Uterus (tissue), 4 donors: ENCODE results near the gene DST. TPM values are rescaled to one million over a fixed set of nuclear protein-coding genes. Genes with fewer than 3 reads are reported as not detected.

Experiments
- DNase-seq, 2 donors: peaks; one replicate each; pipeline ENCODE4 v3.0.0-alpha.2; 2019 to 2020
- H3K27ac ChIP-seq, 2 donors: fragments of 200-600 bp; sonication (generic); 1 replicate in 1 of 2; 2 replicates in 1 of 2; pipeline ENCODE4 v1.5.1; 2016 to 2018
- H3K27me3 ChIP-seq, 2 donors: fragments of 200-600 bp; sonication (generic); one replicate each; pipeline ENCODE4 v1.5.1; 2018 to 2019; ENCODE audit warnings: control low read depth in 1 of 2
- H3K36me3 ChIP-seq, 2 donors: fragments of 200-600 bp; sonication (generic); one replicate each; pipeline ENCODE4 v1.5.1; 2019; ENCODE audit warnings: control low read depth in 1 of 2
- H3K4me1 ChIP-seq, 2 donors: fragments of 200-600 bp; sonication (generic); one replicate each; pipeline ENCODE4 v1.5.1; 2018 to 2019; ENCODE audit warnings: control low read depth in 1 of 2
- H3K4me3 ChIP-seq, 2 donors: fragments of 200-600 bp; sonication (generic); 1 replicate in 1 of 2; 2 replicates in 1 of 2; pipeline ENCODE4 v1.5.1; 2018 to 2019; ENCODE audit warnings: mild to moderate bottlenecking in 1 of 2
- H3K9me3 ChIP-seq, 2 donors: fragments of 200-600 bp; sonication (generic); one replicate each; pipeline ENCODE4 v1.5.1; 2019; ENCODE audit warnings: control low read depth in 1 of 2
- POLR2A ChIP-seq, 2 donors: fragments of 450-650 bp; IDR thresholded peaks; one replicate each; pipeline ENCODE4 v1.6.1; 2016; ENCODE audit warnings: antibody characterized with exemption in 2 of 2, mild to moderate bottlenecking in 1 of 2, moderate library complexity in 1 of 2
- intact Hi-C: fragments of 100-400 bp; cut with DNase I; formaldehyde crosslinking; loops from one replicate; pipeline ENCODE4 v1.15.1; 2023; ENCODE audit warnings: low total_unique reads
- total RNA-seq, 4 donors: library from RNA; depleted of rRNA in 3 of 4; stranded (reverse); fragments of >200 nt in 3 of 4; gene quantifications; one replicate each; pipeline versions ENCODE4 v1.1.0 to v1.2.4, GENCODE V29; 2014 to 2023
- TF ChIP-seq, protein P1 (sequence below), 4 experiments: fragments of 200-600 bp in 2 of 4; fragments of 450-650 bp in 2 of 4; sonication (generic) in 2 of 4; IDR thresholded peaks; one replicate each; pipeline ENCODE4 v1.5.1; 2016 to 2019; ENCODE audit warnings: antibody characterized with exemption in 4 of 4, mild to moderate bottlenecking in 2 of 4, moderate library complexity in 1 of 4
- donor health status: DM: yes; HTN: yes; CAD: no.

Gene DST
- total RNA-seq, 4 donors from 2014 or later, result 307 to 809 (median 516) TPM

DNA sequence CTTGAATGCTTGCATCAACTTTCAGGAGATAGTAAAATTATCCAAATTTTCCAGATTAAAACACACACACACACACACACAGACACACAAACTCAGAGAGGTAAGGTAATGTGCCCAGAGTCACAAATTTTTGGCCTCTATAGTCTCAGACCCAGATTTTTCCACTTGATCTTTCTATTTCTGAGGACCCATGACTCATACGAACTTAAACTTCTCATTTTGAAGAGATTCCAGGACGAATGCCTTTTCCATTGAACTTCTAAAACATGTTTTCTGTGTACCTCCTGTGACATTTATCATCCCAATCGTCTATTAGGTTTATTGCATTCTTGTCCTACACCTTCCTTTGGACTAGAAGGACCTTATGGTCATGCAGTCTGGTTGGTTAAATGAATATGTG, 222.4 kb downstream of the DST start:
- Histone ChIP-seq H3K27me3 (no peaks in the 10 kb centered on the region), H3K4me1 (peaks cover 0 to 4% of the 10 kb centered on the region in 2 donors), H3K4me3 (no peak overlapping the region), H3K36me3 (no peaks in the 10 kb centered on the region), H3K9me3 (no peaks in the 10 kb centered on the region), H3K27ac (peak overlapping the region in 1 of 2 donors; percentile 7)
- intact Hi-C loops, result no loop called here
- no peak for DNase-seq
- TF ChIP-seq POLR2A (IDR thresholded peaks at IDR 0.05), result no peak

DNA sequence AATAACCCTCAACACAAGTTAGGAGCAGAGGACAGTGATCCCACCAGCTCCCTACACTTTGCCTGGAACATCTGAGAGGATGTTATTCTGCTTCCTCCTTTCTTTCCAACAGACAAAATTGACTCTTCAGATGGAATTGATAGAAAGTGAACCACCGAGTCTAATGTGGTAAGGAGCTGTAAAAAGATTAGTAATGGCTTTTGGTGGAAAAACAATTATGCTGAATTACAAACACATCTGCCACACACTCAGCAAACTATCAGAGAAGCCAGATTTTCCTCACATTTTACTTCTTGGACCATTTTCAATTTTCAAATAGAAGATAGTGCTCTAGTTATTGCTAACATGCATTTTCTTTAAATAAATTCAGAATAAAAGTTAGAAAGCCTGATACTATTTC, 223.5 kb downstream of the DST start:
- Histone ChIP-seq H3K4me1 (peaks cover 0 to 4% of the 10 kb centered on the region in 2 donors), H3K9me3 (no peaks in the 10 kb centered on the region), H3K36me3 (no peaks in the 10 kb centered on the region), H3K27ac (peak overlapping the region; percentile 30 to 50), H3K27me3 (no peaks in the 10 kb centered on the region), H3K4me3 (no peak overlapping the region)
- intact Hi-C loops, result no loop called here
- no peak for DNase-seq
- TF ChIP-seq, protein P1, sequence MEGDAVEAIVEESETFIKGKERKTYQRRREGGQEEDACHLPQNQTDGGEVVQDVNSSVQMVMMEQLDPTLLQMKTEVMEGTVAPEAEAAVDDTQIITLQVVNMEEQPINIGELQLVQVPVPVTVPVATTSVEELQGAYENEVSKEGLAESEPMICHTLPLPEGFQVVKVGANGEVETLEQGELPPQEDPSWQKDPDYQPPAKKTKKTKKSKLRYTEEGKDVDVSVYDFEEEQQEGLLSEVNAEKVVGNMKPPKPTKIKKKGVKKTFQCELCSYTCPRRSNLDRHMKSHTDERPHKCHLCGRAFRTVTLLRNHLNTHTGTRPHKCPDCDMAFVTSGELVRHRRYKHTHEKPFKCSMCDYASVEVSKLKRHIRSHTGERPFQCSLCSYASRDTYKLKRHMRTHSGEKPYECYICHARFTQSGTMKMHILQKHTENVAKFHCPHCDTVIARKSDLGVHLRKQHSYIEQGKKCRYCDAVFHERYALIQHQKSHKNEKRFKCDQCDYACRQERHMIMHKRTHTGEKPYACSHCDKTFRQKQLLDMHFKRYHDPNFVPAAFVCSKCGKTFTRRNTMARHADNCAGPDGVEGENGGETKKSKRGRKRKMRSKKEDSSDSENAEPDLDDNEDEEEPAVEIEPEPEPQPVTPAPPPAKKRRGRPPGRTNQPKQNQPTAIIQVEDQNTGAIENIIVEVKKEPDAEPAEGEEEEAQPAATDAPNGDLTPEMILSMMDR (IDR thresholded peaks at IDR 0.05), result no peak
- no peak for TF ChIP-seq POLR2A (IDR thresholded peaks at IDR 0.05)

DNA sequence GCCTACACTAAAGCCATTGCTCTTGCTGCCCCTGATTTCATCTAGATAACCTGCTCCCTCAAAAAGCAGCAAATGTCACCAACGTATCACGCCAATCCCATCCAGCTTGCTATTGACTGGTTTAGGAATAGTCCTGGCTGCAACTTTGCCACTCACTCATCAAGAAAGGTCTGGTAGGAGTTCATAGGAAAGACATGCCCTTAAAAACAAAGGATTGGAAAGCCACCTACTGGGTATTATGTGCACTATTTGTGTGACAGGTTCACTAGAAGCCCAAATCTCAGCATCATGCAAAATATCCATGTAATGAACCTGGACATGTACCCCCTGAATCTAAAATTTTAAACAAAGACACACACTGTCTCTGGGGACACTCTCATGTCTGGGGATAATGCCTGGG, 224.9 kb downstream of the DST start:
- no peaks in the 10 kb centered on the region for H3K36me3 ChIP-seq
- no peak overlapping the region for H3K4me3 ChIP-seq
- peaks cover 0 to 4% of the 10 kb centered on the region in 2 donors for H3K4me1 ChIP-seq
- H3K9me3 ChIP-seq, result no peaks in the 10 kb centered on the region
- peak overlapping the region in 1 of 2 donors; percentile 68 for H3K27ac ChIP-seq
- DNase-seq, result no peak
- no peaks in the 10 kb centered on the region for H3K27me3 ChIP-seq
- TF ChIP-seq, protein P1 (IDR thresholded peaks at IDR 0.05), result no peak
- no peak for TF ChIP-seq POLR2A (IDR thresholded peaks at IDR 0.05)
- intact Hi-C loops, result no loop called here

GRCh38 chr6:56416247-56416646, 226.4 kb downstream of the DST start:
- no peaks in the 10 kb centered on the region for H3K27me3 ChIP-seq
- intact Hi-C loops, result no loop called here
- H3K4me1 ChIP-seq, result peaks cover 0 to 4% of the 10 kb centered on the region in 2 donors
- no peak for TF ChIP-seq POLR2A (IDR thresholded peaks at IDR 0.05)
- TF ChIP-seq, protein P1 (IDR thresholded peaks at IDR 0.05), result no peak
- H3K9me3 ChIP-seq, result no peaks in the 10 kb centered on the region
- no peak for DNase-seq
- no peaks in the 10 kb centered on the region for H3K36me3 ChIP-seq
- H3K4me3 ChIP-seq, result no peak overlapping the region
- H3K27ac ChIP-seq, result peak overlapping the region; percentile 66 to 68

DNA sequence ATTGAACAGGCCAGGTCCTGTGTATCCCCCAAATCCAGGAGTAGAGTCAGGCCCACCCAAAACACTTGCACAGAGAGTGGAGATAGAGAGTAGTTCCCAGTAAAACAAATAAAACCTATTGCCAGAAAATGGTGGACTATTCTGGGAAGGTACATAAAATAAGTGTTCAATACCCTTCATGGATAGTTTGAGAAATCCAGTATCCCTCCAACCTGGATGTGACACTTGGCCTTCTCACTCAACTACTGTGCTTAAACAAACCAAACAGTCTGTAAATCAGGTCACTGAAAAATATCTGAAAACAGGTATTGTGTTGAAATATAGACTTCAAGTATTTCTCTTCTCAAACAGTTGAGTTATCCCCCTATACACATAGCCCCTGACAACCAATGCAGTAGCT, 233.7 kb downstream of the DST start:
- H3K36me3 ChIP-seq, result no peaks in the 10 kb centered on the region
- H3K4me1 ChIP-seq, result peaks cover 3 to 10% of the 10 kb centered on the region in 2 donors
- H3K27me3 ChIP-seq, result no peaks in the 10 kb centered on the region
- H3K4me3 ChIP-seq, result no peak overlapping the region
- intact Hi-C loops, result no loop called here
- no peak for DNase-seq
- TF ChIP-seq, protein P1 (IDR thresholded peaks at IDR 0.05), result no peak
- no peak for TF ChIP-seq POLR2A (IDR thresholded peaks at IDR 0.05)
- H3K9me3 ChIP-seq, result no peaks in the 10 kb centered on the region
- no peak overlapping the region for H3K27ac ChIP-seq
